ENCODE data around the gene RNASEL.
"Not testable (repeated sequence)": the region's sequence is repeated elsewhere in the genome, so short reads cannot be mapped to it uniquely, and the experiment has no call there.

The RNASEL gene, protein sequence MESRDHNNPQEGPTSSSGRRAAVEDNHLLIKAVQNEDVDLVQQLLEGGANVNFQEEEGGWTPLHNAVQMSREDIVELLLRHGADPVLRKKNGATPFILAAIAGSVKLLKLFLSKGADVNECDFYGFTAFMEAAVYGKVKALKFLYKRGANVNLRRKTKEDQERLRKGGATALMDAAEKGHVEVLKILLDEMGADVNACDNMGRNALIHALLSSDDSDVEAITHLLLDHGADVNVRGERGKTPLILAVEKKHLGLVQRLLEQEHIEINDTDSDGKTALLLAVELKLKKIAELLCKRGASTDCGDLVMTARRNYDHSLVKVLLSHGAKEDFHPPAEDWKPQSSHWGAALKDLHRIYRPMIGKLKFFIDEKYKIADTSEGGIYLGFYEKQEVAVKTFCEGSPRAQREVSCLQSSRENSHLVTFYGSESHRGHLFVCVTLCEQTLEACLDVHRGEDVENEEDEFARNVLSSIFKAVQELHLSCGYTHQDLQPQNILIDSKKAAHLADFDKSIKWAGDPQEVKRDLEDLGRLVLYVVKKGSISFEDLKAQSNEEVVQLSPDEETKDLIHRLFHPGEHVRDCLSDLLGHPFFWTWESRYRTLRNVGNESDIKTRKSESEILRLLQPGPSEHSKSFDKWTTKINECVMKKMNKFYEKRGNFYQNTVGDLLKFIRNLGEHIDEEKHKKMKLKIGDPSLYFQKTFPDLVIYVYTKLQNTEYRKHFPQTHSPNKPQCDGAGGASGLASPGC

DNA sequence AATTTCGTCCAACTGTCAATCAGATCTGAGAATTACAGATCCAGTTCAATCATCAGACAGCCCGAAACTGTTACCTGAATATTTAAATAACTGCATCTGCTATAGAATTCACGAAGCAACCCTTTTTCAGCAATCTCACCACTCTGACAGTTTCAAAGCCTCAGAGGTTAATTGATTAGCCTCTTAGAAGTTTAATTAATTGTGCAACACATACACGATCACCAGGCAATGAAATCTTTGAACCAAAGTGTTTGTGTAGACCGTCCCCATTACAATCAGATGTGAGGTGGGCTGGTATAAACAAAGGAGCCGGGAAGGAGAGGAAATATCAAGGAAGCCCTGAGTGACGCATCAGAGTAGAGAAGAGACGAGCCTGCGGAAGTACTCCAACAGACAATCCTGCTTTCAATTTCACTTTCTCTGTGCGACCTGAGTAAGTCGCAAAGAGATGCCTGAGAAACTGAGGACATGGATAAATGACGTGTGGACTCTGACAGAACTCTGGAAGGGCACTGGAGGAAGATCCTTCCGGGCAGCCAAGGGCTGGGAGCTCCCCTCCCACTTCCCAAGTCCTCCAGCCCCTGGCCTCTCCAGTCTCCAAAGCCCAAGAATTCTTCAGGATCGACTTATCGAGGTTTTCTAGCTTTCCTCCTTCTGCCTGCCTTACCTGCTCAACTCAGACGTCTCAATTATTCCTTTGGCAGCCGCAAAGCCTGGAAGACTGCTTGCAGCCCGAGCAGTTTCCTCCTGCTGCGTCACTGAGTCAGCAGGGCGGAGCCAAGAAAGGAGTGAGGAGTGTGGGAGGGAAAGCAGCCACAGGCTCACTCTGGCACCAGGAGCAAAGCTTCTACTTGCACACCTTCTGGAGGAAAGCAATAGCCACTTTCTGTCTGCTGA, at the start of gene RNASEL:
RNASEL (minus strand) TSS at position 757 of the 897 bp plus-strand sequence. CDS start 2,450 bp downstream, outside the sequence.
- Histone ChIP-seq H3K9ac (ENCODE audit: low read depth, low read length) (peak within 1 kb of the TSS; percentile 13), H3K9me3 (ENCODE audit: control insufficient read depth, insufficient read depth, low read length) (no peaks in the 10 kb centered on the region), H3K27me3 (ENCODE audit: control insufficient read depth, insufficient read depth, low read length) (no peaks in the 10 kb centered on the region), H3K4me3 (ENCODE audit: low read depth, low read length) (peak within 1 kb of the TSS; percentile 47), H3K36me3 (ENCODE audit: control insufficient read depth, insufficient read depth, low read length) (no peaks in the 10 kb centered on the region), H3K4me1 (ENCODE audit: control insufficient read depth, insufficient read depth, low read length) (peaks cover 5% of the 10 kb centered on the region)

DNA sequence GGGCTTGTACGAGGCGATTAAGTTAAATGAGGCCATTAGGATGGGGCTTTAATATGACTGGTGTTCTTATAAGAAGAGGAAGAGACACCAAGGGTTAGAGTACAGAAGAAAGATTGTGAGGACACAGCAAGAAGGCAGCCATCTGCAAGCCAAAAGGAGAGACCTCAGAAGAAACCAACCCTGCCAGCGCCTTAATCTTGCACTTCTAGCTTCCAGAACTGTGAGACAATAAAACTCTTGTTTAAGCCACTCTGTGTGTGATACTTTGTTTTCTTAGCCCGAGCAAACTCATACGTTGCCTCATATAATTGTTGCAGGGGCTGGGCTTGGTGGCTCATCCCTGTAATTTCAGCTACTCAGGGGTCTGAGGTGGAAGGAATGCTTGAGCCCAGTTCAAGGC, 48.7 kb upstream of the RNASEL start:
- H3K9ac ChIP-seq (ENCODE audit: low read depth, low read length) = no peak overlapping the region
- no peaks in the 10 kb centered on the region for H3K36me3 ChIP-seq (ENCODE audit: control insufficient read depth, insufficient read depth, low read length)
- no peaks in the 10 kb centered on the region for H3K9me3 ChIP-seq (ENCODE audit: control insufficient read depth, insufficient read depth, low read length)
- peaks cover 4% of the 10 kb centered on the region for H3K4me1 ChIP-seq (ENCODE audit: control insufficient read depth, insufficient read depth, low read length)
- no peak overlapping the region for H3K4me3 ChIP-seq (ENCODE audit: low read depth, low read length)
- no peaks in the 10 kb centered on the region for H3K27me3 ChIP-seq (ENCODE audit: control insufficient read depth, insufficient read depth, low read length)

DNA sequence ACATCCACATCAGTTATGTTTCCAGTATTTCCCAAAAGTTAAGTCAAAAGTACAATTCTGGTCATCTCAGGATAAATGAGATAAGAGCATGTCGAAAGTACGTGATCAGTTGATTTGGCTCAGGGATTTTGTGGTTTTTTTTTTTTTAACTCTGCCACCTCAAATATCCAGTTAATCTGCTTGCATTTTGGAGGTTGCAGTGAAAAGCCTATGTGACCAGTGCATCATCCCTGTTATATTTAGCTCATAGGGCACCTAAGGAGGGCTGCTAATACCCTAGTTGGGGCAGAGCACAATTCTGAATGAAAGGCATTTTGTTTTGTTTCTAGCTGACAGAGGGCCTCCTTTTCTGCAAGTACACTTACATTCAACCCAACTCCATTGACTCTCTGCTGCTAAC, 46.8 kb upstream of the RNASEL start:
- Histone ChIP-seq H3K27me3 (ENCODE audit: control insufficient read depth, insufficient read depth, low read length) (no peaks in the 10 kb centered on the region), H3K9ac (ENCODE audit: low read depth, low read length) (no peak overlapping the region), H3K4me1 (ENCODE audit: control insufficient read depth, insufficient read depth, low read length) (peaks cover 5% of the 10 kb centered on the region)

DNA sequence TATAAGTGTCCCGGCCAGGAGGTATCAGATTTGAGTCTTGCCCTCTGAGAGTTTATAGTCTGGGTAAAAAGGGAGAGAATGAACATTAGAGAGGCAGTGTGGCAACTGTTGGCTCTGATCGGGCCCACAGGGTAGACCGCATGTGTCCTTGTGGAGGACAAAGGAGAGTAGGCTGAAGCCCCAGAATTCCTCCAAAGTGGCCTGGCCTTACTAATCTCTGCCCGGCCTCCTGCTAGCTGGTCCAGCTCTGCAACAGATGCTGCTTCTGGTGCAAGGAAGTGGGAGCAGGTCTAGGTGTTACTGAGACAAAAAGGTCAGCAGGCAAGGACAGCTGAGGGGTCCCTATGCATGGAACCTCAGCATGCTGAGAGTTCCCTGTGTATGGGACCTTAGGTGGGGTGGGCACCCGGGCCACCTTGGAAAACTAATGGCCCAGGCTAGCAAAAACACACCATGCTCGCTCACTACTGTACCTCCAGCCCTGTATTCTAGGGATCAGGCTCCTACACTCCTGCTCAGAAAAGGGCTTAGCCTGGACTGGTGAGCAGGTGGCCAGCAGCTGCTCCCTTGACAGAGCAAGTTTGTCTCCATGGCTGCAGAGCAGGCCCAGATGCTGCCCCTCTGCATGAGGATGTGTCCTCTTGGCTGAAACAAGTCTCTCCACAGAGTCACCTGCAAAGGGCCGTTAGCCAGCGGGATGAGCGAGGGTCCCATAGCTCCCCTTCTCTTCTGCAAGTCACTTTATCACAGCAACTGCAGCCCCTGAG, 45.4 kb upstream of the RNASEL start:
- no peaks in the 10 kb centered on the region for H3K36me3 ChIP-seq (ENCODE audit: control insufficient read depth, insufficient read depth, low read length)
- no peak overlapping the region for H3K4me3 ChIP-seq (ENCODE audit: low read depth, low read length)
- H3K9me3 ChIP-seq (ENCODE audit: control insufficient read depth, insufficient read depth, low read length) = no peaks in the 10 kb centered on the region
- H3K4me1 ChIP-seq (ENCODE audit: control insufficient read depth, insufficient read depth, low read length) = peaks cover 12% of the 10 kb centered on the region
- no peaks in the 10 kb centered on the region for H3K27me3 ChIP-seq (ENCODE audit: control insufficient read depth, insufficient read depth, low read length)
- no peak overlapping the region for H3K9ac ChIP-seq (ENCODE audit: low read depth, low read length)

More for the DNA sequence above, 46.8 kb upstream of the RNASEL start:
- H3K4me3 ChIP-seq (ENCODE audit: low read depth, low read length) = no peak overlapping the region
- H3K9me3 ChIP-seq (ENCODE audit: control insufficient read depth, insufficient read depth, low read length) = no peaks in the 10 kb centered on the region
- H3K36me3 ChIP-seq (ENCODE audit: control insufficient read depth, insufficient read depth, low read length) = no peaks in the 10 kb centered on the region

DNA sequence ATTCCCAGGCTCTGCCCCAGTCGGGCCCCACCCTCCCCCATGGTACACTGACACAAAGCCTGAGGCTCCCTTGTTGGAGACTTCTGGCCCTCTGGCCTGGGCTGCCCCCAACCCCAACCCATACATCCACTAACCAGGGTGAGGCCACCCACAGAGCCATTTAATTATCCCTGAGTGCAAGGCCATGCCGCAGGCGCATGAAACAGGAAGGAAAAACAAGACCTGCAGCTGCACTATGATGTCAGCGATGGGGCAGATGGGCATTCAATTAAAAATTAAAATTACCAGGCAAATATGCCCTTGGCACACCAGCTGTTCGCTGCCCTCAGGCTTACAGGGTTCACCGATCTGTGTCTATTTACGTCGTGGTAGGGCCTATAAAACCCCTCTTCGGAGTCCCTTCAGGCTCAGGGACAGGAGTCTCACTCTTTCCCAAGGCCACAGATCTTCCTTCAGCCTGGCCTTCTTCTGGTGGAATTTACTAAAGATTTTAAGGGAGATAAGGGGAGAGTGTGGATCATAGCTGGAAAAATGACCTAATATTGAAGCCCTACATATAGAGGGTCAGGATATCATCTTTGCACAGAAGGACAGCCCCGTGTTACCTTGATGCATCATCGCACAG, 44.7 kb upstream of the RNASEL start:
- Histone ChIP-seq H3K4me1 (ENCODE audit: control insufficient read depth, insufficient read depth, low read length) (peaks cover 15% of the 10 kb centered on the region), H3K27me3 (ENCODE audit: control insufficient read depth, insufficient read depth, low read length) (no peaks in the 10 kb centered on the region), H3K9ac (ENCODE audit: low read depth, low read length) (no peak overlapping the region), H3K9me3 (ENCODE audit: control insufficient read depth, insufficient read depth, low read length) (no peaks in the 10 kb centered on the region), H3K36me3 (ENCODE audit: control insufficient read depth, insufficient read depth, low read length) (no peaks in the 10 kb centered on the region), H3K4me3 (ENCODE audit: low read depth, low read length) (no peak overlapping the region)

DNA sequence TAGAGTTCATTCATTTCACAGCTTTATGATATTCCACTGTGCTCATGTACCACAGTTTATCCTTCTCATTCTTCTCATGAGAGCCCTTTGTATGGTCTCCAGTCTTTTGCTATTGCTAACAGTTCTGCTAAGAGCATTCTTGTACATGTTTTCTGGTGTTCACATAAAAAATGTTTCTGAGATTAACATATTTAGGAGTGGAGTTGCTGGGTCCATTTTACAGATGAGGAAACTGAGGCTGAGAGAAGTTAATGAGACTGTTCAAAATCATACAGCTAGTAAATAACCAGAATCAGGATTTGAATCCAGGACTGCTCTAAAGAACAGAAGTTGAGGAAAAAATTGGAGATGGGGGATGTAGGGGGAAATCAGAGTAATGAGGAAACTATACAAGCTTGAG, 44.0 kb upstream of the RNASEL start:
- H3K36me3 ChIP-seq (ENCODE audit: control insufficient read depth, insufficient read depth, low read length) = no peaks in the 10 kb centered on the region
- no peak overlapping the region for H3K9ac ChIP-seq (ENCODE audit: low read depth, low read length)
- H3K9me3 ChIP-seq (ENCODE audit: control insufficient read depth, insufficient read depth, low read length) = no peaks in the 10 kb centered on the region
- H3K27me3 ChIP-seq (ENCODE audit: control insufficient read depth, insufficient read depth, low read length) = no peaks in the 10 kb centered on the region
- H3K4me1 ChIP-seq (ENCODE audit: control insufficient read depth, insufficient read depth, low read length) = peaks cover 15% of the 10 kb centered on the region
- H3K4me3 ChIP-seq (ENCODE audit: low read depth, low read length) = no peak overlapping the region

DNA sequence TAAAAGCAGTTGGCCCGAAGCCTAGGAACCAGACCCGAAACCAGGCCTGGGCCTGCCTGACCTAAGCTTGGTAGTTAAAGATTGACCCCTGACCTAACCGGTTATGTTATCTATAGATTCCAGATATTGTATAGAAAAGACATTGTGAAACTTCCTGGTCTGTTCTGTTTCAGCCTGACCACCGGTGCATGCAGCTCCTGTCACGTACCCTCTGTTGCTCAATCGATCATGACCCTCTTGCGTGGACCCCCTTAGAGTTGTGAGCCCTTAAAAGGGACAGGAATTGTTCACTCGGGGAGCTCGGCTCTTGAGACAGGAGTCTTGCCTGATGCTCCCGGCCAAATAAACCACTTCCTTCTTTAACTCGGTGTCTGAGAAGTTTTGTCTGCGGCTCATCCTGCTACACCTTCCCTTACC, 43.4 kb upstream of the RNASEL start:
- not testable (repeated sequence) for H3K9ac ChIP-seq (ENCODE audit: low read depth, low read length); H3K36me3 ChIP-seq (ENCODE audit: control insufficient read depth, insufficient read depth, low read length); H3K27me3 ChIP-seq (ENCODE audit: control insufficient read depth, insufficient read depth, low read length); H3K9me3 ChIP-seq (ENCODE audit: control insufficient read depth, insufficient read depth, low read length); H3K4me3 ChIP-seq (ENCODE audit: low read depth, low read length)
- H3K4me1 ChIP-seq (ENCODE audit: control insufficient read depth, insufficient read depth, low read length) = peaks cover 15% of the 10 kb centered on the region

DNA sequence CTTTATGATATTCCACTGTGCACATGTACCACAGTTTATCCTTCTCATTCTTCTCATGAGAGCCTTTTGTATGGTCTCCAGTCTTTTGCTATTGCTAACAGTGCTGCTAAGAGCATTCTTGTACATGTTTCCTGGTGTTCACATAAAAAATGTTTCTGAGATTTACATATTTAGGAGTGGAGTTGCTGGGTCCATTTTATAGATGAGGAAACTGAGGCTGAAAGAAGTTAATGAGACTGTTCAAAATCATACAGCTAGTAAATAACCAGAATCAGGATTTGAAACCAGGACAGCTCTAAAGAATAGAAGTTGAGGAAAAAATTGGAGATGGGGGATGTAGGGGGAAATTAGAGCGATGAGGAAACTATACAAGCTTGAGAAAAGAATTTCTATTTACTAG, 42.9 kb upstream of the RNASEL start:
- H3K4me1 ChIP-seq (ENCODE audit: control insufficient read depth, insufficient read depth, low read length) = peaks cover 15% of the 10 kb centered on the region
- H3K36me3 ChIP-seq (ENCODE audit: control insufficient read depth, insufficient read depth, low read length) = no peaks in the 10 kb centered on the region
- H3K9ac ChIP-seq (ENCODE audit: low read depth, low read length) = no peak overlapping the region
- no peaks in the 10 kb centered on the region for H3K27me3 ChIP-seq (ENCODE audit: control insufficient read depth, insufficient read depth, low read length)
- no peak overlapping the region for H3K4me3 ChIP-seq (ENCODE audit: low read depth, low read length)
- no peaks in the 10 kb centered on the region for H3K9me3 ChIP-seq (ENCODE audit: control insufficient read depth, insufficient read depth, low read length)

DNA sequence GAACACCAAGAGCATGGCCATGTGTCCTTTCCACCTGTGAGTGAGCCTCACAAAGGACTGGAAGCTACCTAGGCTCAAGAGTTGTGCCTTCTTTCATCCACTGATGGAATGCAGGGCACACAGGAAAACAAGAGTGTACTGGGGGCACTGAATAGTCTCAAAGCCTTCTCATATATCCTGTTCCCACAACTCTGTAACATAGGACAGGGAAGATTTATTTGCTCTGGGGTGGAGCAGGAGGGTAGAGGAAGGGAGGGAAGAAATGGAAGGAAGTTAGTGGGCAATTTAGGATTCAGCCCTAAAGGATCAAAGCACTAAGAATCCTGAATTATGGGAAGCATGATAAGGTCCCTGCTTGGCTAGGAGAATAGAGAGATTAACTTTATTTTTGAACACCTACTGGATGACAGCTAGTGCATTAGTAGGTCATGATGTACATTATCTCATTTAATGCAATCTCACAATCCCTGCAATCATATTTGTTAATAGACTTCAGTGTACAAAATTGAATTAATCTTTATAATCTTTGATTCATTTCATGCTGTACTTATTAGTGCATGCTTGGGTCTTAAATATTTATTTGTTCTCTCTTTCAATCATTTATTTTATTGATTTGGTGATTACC, 42.1 kb upstream of the RNASEL start:
- H3K4me1 ChIP-seq (ENCODE audit: control insufficient read depth, insufficient read depth, low read length) = peaks cover 15% of the 10 kb centered on the region
- no peaks in the 10 kb centered on the region for H3K9me3 ChIP-seq (ENCODE audit: control insufficient read depth, insufficient read depth, low read length)
- no peaks in the 10 kb centered on the region for H3K27me3 ChIP-seq (ENCODE audit: control insufficient read depth, insufficient read depth, low read length)
- H3K9ac ChIP-seq (ENCODE audit: low read depth, low read length) = no peak overlapping the region
- H3K4me3 ChIP-seq (ENCODE audit: low read depth, low read length) = no peak overlapping the region
- no peaks in the 10 kb centered on the region for H3K36me3 ChIP-seq (ENCODE audit: control insufficient read depth, insufficient read depth, low read length)

DNA sequence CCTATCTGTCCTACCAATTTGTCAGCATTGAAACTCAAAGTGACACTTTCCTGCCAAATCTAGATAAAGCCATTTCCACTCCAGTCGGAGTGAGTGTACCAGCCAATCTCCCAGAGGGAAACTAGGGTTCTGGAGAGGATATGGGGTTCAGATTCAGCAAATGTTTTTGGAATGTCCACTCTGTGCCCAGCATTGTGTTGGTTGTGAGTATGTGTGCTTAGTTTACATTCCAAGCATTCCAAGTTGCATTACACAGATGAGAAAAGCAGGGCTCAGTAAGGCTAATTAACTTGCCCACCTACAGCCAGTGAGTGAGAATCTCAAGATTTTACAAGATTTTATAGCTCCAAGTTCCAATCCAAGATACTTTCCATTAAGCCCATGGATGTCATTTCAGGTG, 41.5 kb upstream of the RNASEL start:
- H3K9me3 ChIP-seq (ENCODE audit: control insufficient read depth, insufficient read depth, low read length) = no peaks in the 10 kb centered on the region
- H3K4me3 ChIP-seq (ENCODE audit: low read depth, low read length) = no peak overlapping the region
- H3K36me3 ChIP-seq (ENCODE audit: control insufficient read depth, insufficient read depth, low read length) = no peaks in the 10 kb centered on the region
- no peaks in the 10 kb centered on the region for H3K27me3 ChIP-seq (ENCODE audit: control insufficient read depth, insufficient read depth, low read length)
- H3K9ac ChIP-seq (ENCODE audit: low read depth, low read length) = no peak overlapping the region
- H3K4me1 ChIP-seq (ENCODE audit: control insufficient read depth, insufficient read depth, low read length) = peaks cover 17% of the 10 kb centered on the region
